GM12878 (cell line): ENCODE data around the gene YBEY.

Experiments
- FOS ChIP-seq: IDR thresholded peaks from 3 replicates; pipeline ENCODE4 v1.6.1; 2011; ENCODE audit warnings: borderline replicate concordance; ENCODE audit not compliant: insufficient read length; ENCODE audit errors: extremely low read depth
- MYC ChIP-seq: IDR thresholded peaks from 2 replicates; pipeline ENCODE4 v1.6.1; 2011; ENCODE audit warnings: mild to moderate bottlenecking, low read length, moderate library complexity, inconsistent platforms; ENCODE audit not compliant: insufficient read depth, insufficient replicate concordance, insufficient read length, severe bottlenecking
- NR2C1 ChIP-seq: fragments of 450-650 bp; IDR thresholded peaks from 2 replicates; pipeline ENCODE4 v1.6.1; 2017; ENCODE audit warnings: antibody characterized with exemption, mild to moderate bottlenecking, moderate library complexity
- POU2F2 ChIP-seq: IDR thresholded peaks from 3 replicates; pipeline ENCODE4 v1.6.1; 2011; ENCODE audit warnings: low read depth, mild to moderate bottlenecking, low read length, borderline replicate concordance
- RUNX3 ChIP-seq: IDR thresholded peaks from 2 replicates; pipeline ENCODE4 v1.6.1; 2012; ENCODE audit warnings: low read length, inconsistent platforms
- SPI1 ChIP-seq: IDR thresholded peaks from 2 replicates; pipeline ENCODE4 v1.6.1; 2011; ENCODE audit warnings: low read depth, mild to moderate bottlenecking, low read length, moderate library complexity, borderline replicate concordance; ENCODE audit not compliant: insufficient read depth
- TF ChIP-seq, protein P1 (sequence below), 3 experiments: IDR thresholded peaks in 2 of 3; conservative IDR thresholded peaks in 1 of 3; 2 replicates each; pipeline ENCODE4 v1.5.1; 2011; ENCODE audit warnings: low read depth in 3 of 3, low read length in 3 of 3, mild to moderate bottlenecking in 3 of 3, control low read depth in 2 of 3, moderate library complexity in 2 of 3, inconsistent platforms in 1 of 3, mixed read lengths in 1 of 3; ENCODE audit not compliant: control insufficient read depth in 2 of 3, insufficient read depth in 1 of 3; ENCODE audit errors: extremely low read depth in 1 of 3
- TF ChIP-seq, protein P2 (sequence below): IDR thresholded peaks from 2 replicates; pipeline ENCODE4 v1.6.1; 2011; ENCODE audit warnings: low read depth, mild to moderate bottlenecking, low read length, moderate library complexity, borderline replicate concordance; ENCODE audit errors: extremely low read depth

GRCh38 chr21:46317710-46318463 is 31.7 kb downstream of the YBEY start:
- no peak for TF ChIP-seq POU2F2
- no peak for TF ChIP-seq FOS
- TF ChIP-seq, protein P1, sequence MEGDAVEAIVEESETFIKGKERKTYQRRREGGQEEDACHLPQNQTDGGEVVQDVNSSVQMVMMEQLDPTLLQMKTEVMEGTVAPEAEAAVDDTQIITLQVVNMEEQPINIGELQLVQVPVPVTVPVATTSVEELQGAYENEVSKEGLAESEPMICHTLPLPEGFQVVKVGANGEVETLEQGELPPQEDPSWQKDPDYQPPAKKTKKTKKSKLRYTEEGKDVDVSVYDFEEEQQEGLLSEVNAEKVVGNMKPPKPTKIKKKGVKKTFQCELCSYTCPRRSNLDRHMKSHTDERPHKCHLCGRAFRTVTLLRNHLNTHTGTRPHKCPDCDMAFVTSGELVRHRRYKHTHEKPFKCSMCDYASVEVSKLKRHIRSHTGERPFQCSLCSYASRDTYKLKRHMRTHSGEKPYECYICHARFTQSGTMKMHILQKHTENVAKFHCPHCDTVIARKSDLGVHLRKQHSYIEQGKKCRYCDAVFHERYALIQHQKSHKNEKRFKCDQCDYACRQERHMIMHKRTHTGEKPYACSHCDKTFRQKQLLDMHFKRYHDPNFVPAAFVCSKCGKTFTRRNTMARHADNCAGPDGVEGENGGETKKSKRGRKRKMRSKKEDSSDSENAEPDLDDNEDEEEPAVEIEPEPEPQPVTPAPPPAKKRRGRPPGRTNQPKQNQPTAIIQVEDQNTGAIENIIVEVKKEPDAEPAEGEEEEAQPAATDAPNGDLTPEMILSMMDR (IDR thresholded peaks at IDR 0.05 in 2 of 3, conservative IDR thresholded peaks at IDR 0.05 in 1 of 3; ENCODE audit: control insufficient read depth in 2 of 3, extremely low read depth in 1 of 3, insufficient read depth in 1 of 3, low read depth in 3 of 3, low read length in 3 of 3): no peak
- TF ChIP-seq RUNX3: no peak
- TF ChIP-seq MYC: no peak
- TF ChIP-seq, protein P2, sequence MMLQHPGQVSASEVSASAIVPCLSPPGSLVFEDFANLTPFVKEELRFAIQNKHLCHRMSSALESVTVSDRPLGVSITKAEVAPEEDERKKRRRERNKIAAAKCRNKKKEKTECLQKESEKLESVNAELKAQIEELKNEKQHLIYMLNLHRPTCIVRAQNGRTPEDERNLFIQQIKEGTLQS: no peak
- no peak for TF ChIP-seq NR2C1
- no peak for TF ChIP-seq SPI1
